ENCODE data around the gene CRB3. TPM values are rescaled to one million over a fixed set of nuclear protein-coding genes. Genes with fewer than 3 reads are reported as not detected.

Gene CRB3
- total RNA-seq, 4 donors from 2014 or later, result 0.75 TPM; not detected in 3

GRCh38 chr19:6483235-6483634, 19.2 kb downstream of the CRB3 start:
- Histone ChIP-seq H3K4me3 (no peak overlapping the region), H3K4me1 (no peaks in the 10 kb centered on the region), H3K36me3 (no peaks in the 10 kb centered on the region), H3K9me3 (no peaks in the 10 kb centered on the region), H3K27me3 (peaks cover 0 to 11% (median 8%) of the 10 kb centered on the region in 3 donors), H3K27ac (no peak overlapping the region)
- DNase-seq, result no peak
- intact Hi-C loops (cut with DNase I; ENCODE audit: low total_unique reads) (no loop called here), in situ Hi-C loops (cut with MboI; ENCODE audit: low sequenced_read_pairs in 4 of 4) (no loop called here)
- no peak for ATAC-seq
- TF ChIP-seq POLR2A (IDR thresholded peaks at IDR 0.05), result no peak
- TF ChIP-seq, protein P1, sequence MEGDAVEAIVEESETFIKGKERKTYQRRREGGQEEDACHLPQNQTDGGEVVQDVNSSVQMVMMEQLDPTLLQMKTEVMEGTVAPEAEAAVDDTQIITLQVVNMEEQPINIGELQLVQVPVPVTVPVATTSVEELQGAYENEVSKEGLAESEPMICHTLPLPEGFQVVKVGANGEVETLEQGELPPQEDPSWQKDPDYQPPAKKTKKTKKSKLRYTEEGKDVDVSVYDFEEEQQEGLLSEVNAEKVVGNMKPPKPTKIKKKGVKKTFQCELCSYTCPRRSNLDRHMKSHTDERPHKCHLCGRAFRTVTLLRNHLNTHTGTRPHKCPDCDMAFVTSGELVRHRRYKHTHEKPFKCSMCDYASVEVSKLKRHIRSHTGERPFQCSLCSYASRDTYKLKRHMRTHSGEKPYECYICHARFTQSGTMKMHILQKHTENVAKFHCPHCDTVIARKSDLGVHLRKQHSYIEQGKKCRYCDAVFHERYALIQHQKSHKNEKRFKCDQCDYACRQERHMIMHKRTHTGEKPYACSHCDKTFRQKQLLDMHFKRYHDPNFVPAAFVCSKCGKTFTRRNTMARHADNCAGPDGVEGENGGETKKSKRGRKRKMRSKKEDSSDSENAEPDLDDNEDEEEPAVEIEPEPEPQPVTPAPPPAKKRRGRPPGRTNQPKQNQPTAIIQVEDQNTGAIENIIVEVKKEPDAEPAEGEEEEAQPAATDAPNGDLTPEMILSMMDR (IDR thresholded peaks at IDR 0.05 in 4 of 5, conservative IDR thresholded peaks at IDR 0.05 in 1 of 5), result no peak

- Histone ChIP-seq H3K4me1 (no peaks in the 10 kb centered on the region), H3K27me3 (peaks cover 0 to 8% (median 7%) of the 10 kb centered on the region in 3 donors)
Observed at GRCh38 chr19:6484230-6484629, 20.2 kb downstream of the CRB3 start.

DNA sequence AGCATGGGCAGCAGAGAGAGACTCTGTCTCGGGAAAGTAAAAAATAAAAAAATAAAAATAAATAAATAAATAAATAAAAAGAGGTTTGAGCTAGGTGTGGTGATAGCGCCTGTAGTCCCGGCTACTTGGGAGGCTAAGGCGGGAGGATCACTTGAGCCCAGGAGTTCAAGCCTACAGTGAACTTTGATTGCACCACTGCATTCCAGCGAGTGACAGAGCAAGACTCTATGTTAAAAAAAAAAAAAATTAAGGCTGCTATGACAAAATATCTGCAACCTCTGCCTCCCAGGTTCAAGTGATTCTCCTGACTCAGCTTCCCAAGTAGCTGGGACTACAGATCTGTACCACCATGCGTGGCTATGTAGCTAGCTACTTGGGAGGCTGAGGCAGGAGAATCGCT, 20.8 kb downstream of the CRB3 start:
- TF ChIP-seq, protein P1 (IDR thresholded peaks at IDR 0.05 in 4 of 5, conservative IDR thresholded peaks at IDR 0.05 in 1 of 5), result no peak
- no peak for TF ChIP-seq POLR2A (IDR thresholded peaks at IDR 0.05)
- no peaks in the 10 kb centered on the region for H3K36me3 ChIP-seq
- in situ Hi-C loops (cut with MboI; ENCODE audit: low sequenced_read_pairs in 4 of 4) (no loop called here), intact Hi-C loops (cut with DNase I; ENCODE audit: low total_unique reads) (no loop called here)
- no peak overlapping the region for H3K4me3 ChIP-seq
- H3K4me1 ChIP-seq, result no peaks in the 10 kb centered on the region
- H3K9me3 ChIP-seq, result no peaks in the 10 kb centered on the region
- peaks cover 0 to 3% (median 3%) of the 10 kb centered on the region in 3 donors for H3K27me3 ChIP-seq
- DNase-seq (no peak), ATAC-seq (no peak)
- H3K27ac ChIP-seq, result no peak overlapping the region

More at GRCh38 chr19:6484230-6484629, 20.2 kb downstream of the CRB3 start:
- in situ Hi-C loops (cut with MboI; ENCODE audit: low sequenced_read_pairs in 4 of 4) (no loop called here), intact Hi-C loops (cut with DNase I; ENCODE audit: low total_unique reads) (no loop called here)
- ATAC-seq (no peak), DNase-seq (no peak)
- Histone ChIP-seq H3K9me3 (no peaks in the 10 kb centered on the region), H3K36me3 (no peaks in the 10 kb centered on the region), H3K4me3 (no peak overlapping the region), H3K27ac (no peak overlapping the region)
- TF ChIP-seq POLR2A (IDR thresholded peaks at IDR 0.05), result no peak

GRCh38 chr19:6489278-6490061, 25.4 kb downstream of the CRB3 start:
- TF ChIP-seq, protein P1 (IDR thresholded peaks at IDR 0.05 in 4 of 5, conservative IDR thresholded peaks at IDR 0.05 in 1 of 5), result no peak
- TF ChIP-seq POLR2A (IDR thresholded peaks at IDR 0.05), result no peak
- DNase-seq, result no peak
- Histone ChIP-seq H3K9me3 (no peaks in the 10 kb centered on the region), H3K4me3 (no peak overlapping the region), H3K4me1 (no peaks in the 10 kb centered on the region), H3K27ac (no peak overlapping the region), H3K27me3 (no peaks in the 10 kb centered on the region), H3K36me3 (no peaks in the 10 kb centered on the region)
- ATAC-seq, result no peak
- in situ Hi-C loops (cut with MboI; ENCODE audit: low sequenced_read_pairs in 4 of 4), result no loop called here
- intact Hi-C loops (cut with DNase I; ENCODE audit: low total_unique reads), result no loop called here

DNA sequence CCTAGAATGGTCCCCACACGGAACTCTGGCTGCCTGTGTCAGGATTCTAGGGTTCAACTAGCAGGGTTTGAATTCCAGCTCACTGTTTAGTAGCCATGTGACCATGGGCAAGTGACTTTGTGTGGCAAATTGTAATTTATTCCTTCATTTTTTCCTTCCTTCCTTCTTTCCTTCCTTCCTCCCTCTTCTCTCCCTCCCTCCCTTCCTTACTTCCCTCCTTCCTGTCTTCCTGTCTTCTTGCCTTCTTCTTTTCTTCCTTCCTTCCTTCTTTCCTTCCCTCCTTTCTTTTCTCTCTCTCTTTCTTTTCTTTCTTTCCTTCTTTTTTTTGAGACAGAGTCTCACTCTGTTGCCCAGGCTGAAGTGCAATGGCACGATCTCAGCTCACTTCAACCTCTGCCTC, 26.1 kb downstream of the CRB3 start:
- TF ChIP-seq, protein P1 (IDR thresholded peaks at IDR 0.05 in 4 of 5, conservative IDR thresholded peaks at IDR 0.05 in 1 of 5), result no peak
- no peak for TF ChIP-seq POLR2A (IDR thresholded peaks at IDR 0.05)
- no peak overlapping the region for H3K27ac ChIP-seq
- intact Hi-C loops (cut with DNase I; ENCODE audit: low total_unique reads), result no loop called here
- DNase-seq, result no peak
- H3K4me1 ChIP-seq, result no peaks in the 10 kb centered on the region
- H3K36me3 ChIP-seq, result no peaks in the 10 kb centered on the region
- H3K4me3 ChIP-seq, result no peak overlapping the region
- no peaks in the 10 kb centered on the region for H3K27me3 ChIP-seq
- in situ Hi-C loops (cut with MboI; ENCODE audit: low sequenced_read_pairs in 4 of 4), result no loop called here
- no peak for ATAC-seq
- H3K9me3 ChIP-seq, result no peaks in the 10 kb centered on the region
